Measurements from ENCODE around the gene OR6X1. TPM values are rescaled to one million over a fixed set of nuclear protein-coding genes. Genes with fewer than 3 reads are reported as not detected.

Gene OR6X1
- total RNA-seq, 1 donor from 2014 or later, result not detected

Other genes with a start within 250 kb of the OR6X1 start
- not detected in 2 replicates for gene SCN3B, start 99.9 kb downstream of the OR6X1 start, total RNA-seq
- gene ZNF202, start 12.9 kb downstream of the OR6X1 start, total RNA-seq, result 17.7 and 18.9 TPM in 2 replicates
- not detected in 2 replicates for gene OR6M1, start 51.8 kb upstream of the OR6X1 start, total RNA-seq
- gene TMEM225, start 131.2 kb upstream of the OR6X1 start, total RNA-seq, result not detected in 2 replicates
- not detected in 2 replicates for gene OR8D4, start 147.6 kb upstream of the OR6X1 start, total RNA-seq
- gene OR4D5, start 185.1 kb upstream of the OR6X1 start, total RNA-seq, result not detected in 2 replicates
- not detected in 2 replicates for gene OR6T1, start 189.3 kb upstream of the OR6X1 start, total RNA-seq
- not detected in 2 replicates for gene OR10S1, start 223.3 kb upstream of the OR6X1 start, total RNA-seq
- gene OR10G6, start 240.6 kb upstream of the OR6X1 start, total RNA-seq, result not detected in 2 replicates

Measured in T-helper 2 cell treated with Interferon-gamma antibody and Interleukin-4, amounts not matched to agents 100 ng/mL and 5 ng/mL, for 36 hours (primary cell).